Activated CD4-positive, alpha-beta T cell treated with anti-CD3 and anti-CD28 coated beads for 48 hours (primary cell): ENCODE measurements around the gene C11orf52.

Experiments
- DNase-seq: peaks from one replicate; pipeline ENCODE4 v3.0.0-alpha.2; 2020

The C11orf52 gene

GRCh38 chr11:111939836-111940604 lies 21.3 kb downstream of the C11orf52 start:
- no peak for DNase-seq

- DNase-seq, result no peak
These were observed 23.2 kb downstream of the C11orf52 start for GRCh38 chr11:111941963-111942362.

DNA sequence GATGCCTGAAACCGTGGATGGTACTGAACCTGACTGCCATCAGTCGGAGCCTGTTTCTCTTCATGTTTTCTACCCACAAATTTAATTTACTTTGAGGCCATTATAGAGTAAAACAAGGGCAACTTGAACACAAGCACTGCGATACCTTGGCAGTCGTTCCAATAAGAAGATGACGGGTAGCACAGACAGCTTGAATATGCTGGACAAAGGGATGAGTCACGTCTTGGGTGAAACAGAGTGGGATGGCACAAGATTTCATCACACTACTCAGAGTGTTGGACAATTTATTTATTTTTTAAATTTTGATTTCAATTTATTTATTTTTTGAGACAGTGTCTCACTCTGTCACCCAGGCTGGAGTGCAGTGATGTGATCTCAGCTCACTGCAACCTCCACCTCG lies 24.1 kb downstream of the C11orf52 start:
- no peak for DNase-seq

GRCh38 chr11:111944139-111944538 lies 25.4 kb downstream of the C11orf52 start:
- no peak for DNase-seq

GRCh38 chr11:111944651-111945051 lies 25.9 kb downstream of the C11orf52 start:
- DNase-seq, result peak; percentile 34

GRCh38 chr11:111945198-111945597 lies 26.5 kb downstream of the C11orf52 start:
- DNase-seq, result no peak

DNA sequence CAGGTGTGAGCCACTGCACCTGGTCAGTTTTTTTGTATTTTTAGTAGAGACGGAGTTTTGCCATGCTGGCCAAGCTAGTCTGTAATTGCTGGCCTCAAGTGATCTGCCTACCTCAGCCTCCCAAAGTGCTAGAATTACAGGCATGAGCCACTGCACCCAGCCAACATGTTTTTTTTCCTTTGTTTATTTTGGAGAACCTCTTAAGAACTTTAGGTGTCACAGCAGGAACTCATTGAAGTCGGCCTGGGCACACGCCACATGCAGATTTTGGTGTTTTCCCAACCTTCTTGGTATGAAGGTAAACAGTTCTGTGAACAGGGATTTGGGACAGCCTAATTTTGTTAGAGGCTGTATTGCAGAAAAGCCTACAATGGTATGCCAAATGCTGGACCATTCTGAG lies 27.8 kb downstream of the C11orf52 start:
- DNase-seq, result no peak

GRCh38 chr11:111947143-111947542 lies 28.4 kb downstream of the C11orf52 start:
- no peak for DNase-seq

GRCh38 chr11:111949519-111950426 lies 31.1 kb downstream of the C11orf52 start:
- no peak for DNase-seq

DNA sequence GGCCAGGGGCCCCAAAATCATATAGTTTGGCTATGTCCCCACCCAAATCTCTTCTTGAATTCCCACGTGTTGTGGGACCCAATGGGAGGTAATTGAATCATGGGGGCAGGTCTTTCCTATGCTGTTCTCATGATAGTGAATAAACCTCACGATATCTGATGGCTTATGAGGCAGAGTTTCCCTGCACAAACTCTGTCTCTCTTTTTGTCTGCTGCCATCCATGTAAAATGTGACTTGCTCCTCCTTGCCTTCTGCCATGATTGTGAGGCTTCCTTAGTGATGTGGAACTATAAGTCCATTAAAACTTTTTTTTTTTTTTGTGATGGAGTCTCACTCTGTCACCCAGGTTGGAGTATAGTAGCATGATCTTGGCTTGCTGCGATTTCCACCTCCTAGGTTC lies 32.9 kb downstream of the C11orf52 start:
- DNase-seq, result no peak

- no peak for DNase-seq
These were observed 35.4 kb downstream of the C11orf52 start for GRCh38 chr11:111954154-111954553.

GRCh38 chr11:111957663-111958444 lies 39.1 kb downstream of the C11orf52 start:
- DNase-seq, result no peak

DNA sequence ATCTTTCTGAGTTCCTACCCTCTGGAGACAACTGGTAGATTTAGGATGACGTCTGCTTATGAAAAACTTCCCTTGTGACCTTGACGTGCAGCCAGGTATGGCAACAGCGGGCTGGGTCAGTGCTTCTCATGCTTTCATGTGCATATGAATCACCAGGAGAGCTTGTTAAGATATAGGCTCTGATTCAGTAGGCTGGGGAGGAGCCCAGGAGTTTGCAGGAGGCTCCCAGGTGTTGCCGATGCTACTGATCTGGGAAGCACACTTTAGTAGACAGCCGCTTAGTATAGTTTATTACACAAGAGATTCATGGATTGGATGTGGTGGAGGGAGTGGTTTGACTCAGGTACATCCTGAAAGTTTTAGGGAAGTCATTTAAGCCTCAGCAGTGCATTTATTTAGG lies 42.2 kb downstream of the C11orf52 start:
- no peak for DNase-seq

- no peak for DNase-seq
These were observed 42.9 kb downstream of the C11orf52 start for GRCh38 chr11:111961389-111962300.

DNA sequence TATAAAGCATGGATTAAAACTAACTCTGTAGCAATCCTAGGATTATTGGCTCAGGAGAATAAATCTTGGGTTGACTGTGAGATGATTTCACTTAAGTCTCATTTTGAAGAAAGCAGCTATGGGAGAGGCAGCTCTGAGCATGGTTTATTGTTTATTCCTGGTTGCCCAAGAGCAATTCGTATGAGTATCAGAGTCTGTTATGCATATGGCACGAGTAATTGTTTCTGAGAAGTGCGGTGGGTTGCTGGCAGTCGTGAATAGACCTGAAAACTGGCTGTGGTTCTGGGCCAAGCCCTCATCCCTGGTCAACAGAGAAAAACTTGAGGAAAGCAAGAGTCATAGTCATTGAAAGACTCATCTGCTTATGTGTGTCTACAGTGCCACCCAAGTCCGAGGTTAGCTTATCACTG lies 45.2 kb downstream of the C11orf52 start:
- DNase-seq, result peak; percentile 53

GRCh38 chr11:111966678-111967077 lies 48.0 kb downstream of the C11orf52 start:
- DNase-seq, result no peak

GRCh38 chr11:111967649-111968048 lies 48.9 kb downstream of the C11orf52 start:
- no peak for DNase-seq

- DNase-seq, result no peak
These were observed 50.6 kb downstream of the C11orf52 start for GRCh38 chr11:111969344-111969743.

GRCh38 chr11:111974446-111974845 lies 55.7 kb downstream of the C11orf52 start:
- DNase-seq, result no peak

DNA sequence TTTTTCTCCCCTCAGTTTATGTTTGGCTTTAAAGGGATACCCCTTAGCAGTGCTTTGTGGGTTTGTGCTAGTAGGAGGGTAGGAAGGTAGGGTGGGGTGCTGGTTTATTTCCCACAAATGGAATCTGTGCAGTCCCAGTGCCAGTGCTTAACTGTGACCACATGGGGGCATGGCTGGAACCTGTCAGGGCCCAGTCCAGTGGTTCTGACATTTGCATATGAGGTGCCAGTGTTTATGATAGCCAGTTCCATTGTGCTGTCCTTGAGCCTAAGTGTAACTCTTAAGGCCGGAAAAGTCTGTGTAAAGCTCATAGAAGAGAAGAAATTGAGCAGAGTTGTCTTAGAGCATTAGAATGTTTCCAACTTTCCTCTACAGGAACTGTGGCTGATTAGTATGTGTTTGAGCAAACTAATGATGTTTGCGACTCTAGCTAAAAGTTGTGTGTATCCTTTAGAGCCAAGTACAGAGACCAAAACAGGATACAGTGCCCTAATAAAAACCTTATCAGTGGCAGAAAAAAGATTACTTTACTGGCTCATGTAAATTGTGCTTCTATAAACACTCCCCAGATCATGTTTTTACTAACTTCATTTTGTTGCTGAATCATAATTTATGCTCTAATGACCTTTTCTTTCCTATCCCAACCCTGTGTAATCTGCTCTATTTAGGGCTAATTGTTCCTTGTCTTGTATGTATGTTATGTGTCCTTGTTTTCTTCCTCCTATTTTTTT lies 56.5 kb downstream of the C11orf52 start:
- no peak for DNase-seq

- no peak for DNase-seq
These were observed 57.5 kb downstream of the C11orf52 start for GRCh38 chr11:111976119-111976766.
